ENCODE measurements around the gene TULP4. TPM values are rescaled to one million over a fixed set of nuclear protein-coding genes. Genes with fewer than 3 reads are reported as not detected.
A peak's percentile ranks its signal among the peaks of the same experiment; 100 is the strongest.

Gene TULP4
- total RNA-seq, 1 experiment from 2014 or later: 64.6 TPM

GRCh38 chr6:158376631-158377081 is 64.4 kb downstream of the TULP4 start:
- DNase-seq: no peak
- no peak overlapping the region for H2AK5ac ChIP-seq (ENCODE audit: insufficient read length, low read length)

More at GRCh38 chr6:158376631-158377081, 64.4 kb downstream of the TULP4 start:
- no peak overlapping the region for H3K9ac ChIP-seq (ENCODE audit: extremely low read depth, insufficient read length, low read length)
- no peak overlapping the region for H4K8ac ChIP-seq (replicated peaks; ENCODE audit: insufficient read length, low read depth, low read length)
- Mint-ChIP-seq H3K27ac (peak overlapping the region in 1 of 3 experiments; percentile 65; a peak in 2 of 7 replicates), H3K27me3 (ENCODE audit: low read depth) (no peaks in the 10 kb centered on the region), H3K4me1 (peaks cover 16 to 26% of the 10 kb centered on the region in 2 experiments), H3K4me3 (no peak overlapping the region), H3K36me3 (ENCODE audit: insufficient read depth in 1 of 3, low read depth in 3 of 3) (no peaks in the 10 kb centered on the region), H3K9me3 (no peaks in the 10 kb centered on the region)
- no peaks in the 10 kb centered on the region for H3K4me1 ChIP-seq (ENCODE audit: insufficient read depth, low read length)
- H2BK120ac ChIP-seq (ENCODE audit: low read depth, low read length, poor library complexity, severe bottlenecking): no peak overlapping the region
- no peak overlapping the region for H4K5ac ChIP-seq (ENCODE audit: insufficient read length, low read depth, low read length)
- H3K18ac ChIP-seq (ENCODE audit: insufficient read length, low read depth, low read length): no peak overlapping the region
- no peak overlapping the region for H4K91ac ChIP-seq (ENCODE audit: insufficient read length, low read depth, low read length)
- no peak overlapping the region for H3K4ac ChIP-seq (ENCODE audit: low read depth, low read length)
- no peak overlapping the region for H3K4me2 ChIP-seq (ENCODE audit: insufficient read depth, insufficient read length, low read length)
- no peak overlapping the region for H3K56ac ChIP-seq (ENCODE audit: insufficient read length, low read depth, low read length)
- H3K23ac ChIP-seq (ENCODE audit: insufficient read length, low read depth, low read length): no peak overlapping the region
- no peak overlapping the region for H2AFZ ChIP-seq (ENCODE audit: low read length)
- no CpG with 5 or more reads among the region's 3 CpGs for WGBS (ENCODE audit: extremely low coverage, insufficient read length, low lambda C conversion rate)
- no peak overlapping the region for H2BK20ac ChIP-seq (ENCODE audit: low read depth, low read length, poor library complexity, severe bottlenecking)
- no peaks in the 10 kb centered on the region for H3K9me3 ChIP-seq (ENCODE audit: control insufficient read depth, low read depth, low read length)
- H3K23me2 ChIP-seq (ENCODE audit: insufficient read length, low read depth, low read length, poor library complexity, severe bottlenecking): no peaks in the 10 kb centered on the region
- H3K27ac ChIP-seq (ENCODE audit: insufficient read length, low read depth, low read length): no peak overlapping the region
- TF ChIP-seq, protein P1, sequence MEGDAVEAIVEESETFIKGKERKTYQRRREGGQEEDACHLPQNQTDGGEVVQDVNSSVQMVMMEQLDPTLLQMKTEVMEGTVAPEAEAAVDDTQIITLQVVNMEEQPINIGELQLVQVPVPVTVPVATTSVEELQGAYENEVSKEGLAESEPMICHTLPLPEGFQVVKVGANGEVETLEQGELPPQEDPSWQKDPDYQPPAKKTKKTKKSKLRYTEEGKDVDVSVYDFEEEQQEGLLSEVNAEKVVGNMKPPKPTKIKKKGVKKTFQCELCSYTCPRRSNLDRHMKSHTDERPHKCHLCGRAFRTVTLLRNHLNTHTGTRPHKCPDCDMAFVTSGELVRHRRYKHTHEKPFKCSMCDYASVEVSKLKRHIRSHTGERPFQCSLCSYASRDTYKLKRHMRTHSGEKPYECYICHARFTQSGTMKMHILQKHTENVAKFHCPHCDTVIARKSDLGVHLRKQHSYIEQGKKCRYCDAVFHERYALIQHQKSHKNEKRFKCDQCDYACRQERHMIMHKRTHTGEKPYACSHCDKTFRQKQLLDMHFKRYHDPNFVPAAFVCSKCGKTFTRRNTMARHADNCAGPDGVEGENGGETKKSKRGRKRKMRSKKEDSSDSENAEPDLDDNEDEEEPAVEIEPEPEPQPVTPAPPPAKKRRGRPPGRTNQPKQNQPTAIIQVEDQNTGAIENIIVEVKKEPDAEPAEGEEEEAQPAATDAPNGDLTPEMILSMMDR (conservative IDR thresholded peaks at IDR 0.05): no peak
- H4K20me1 ChIP-seq (ENCODE audit: control insufficient read depth, insufficient read depth, insufficient read length): no peaks in the 10 kb centered on the region
- no peaks in the 10 kb centered on the region for H3K27me3 ChIP-seq (ENCODE audit: insufficient read depth, low read length)
- no peak overlapping the region for H2BK12ac ChIP-seq (ENCODE audit: insufficient read length, low read depth, low read length)
- no peak overlapping the region for H2BK5ac ChIP-seq (ENCODE audit: insufficient read length, low read length)
- H2BK15ac ChIP-seq (ENCODE audit: low read depth, low read length): no peak overlapping the region
- H3T11ph ChIP-seq (ENCODE audit: low read length): no peak overlapping the region
- H3K14ac ChIP-seq (ENCODE audit: insufficient read depth, low read length): no peak overlapping the region
- H3K79me1 ChIP-seq (ENCODE audit: insufficient read depth, low read depth, low read length, poor library complexity, severe bottlenecking): no peaks in the 10 kb centered on the region
- no peaks in the 10 kb centered on the region for H3K79me2 ChIP-seq (ENCODE audit: insufficient read depth, low read length)

All from H9 (cell line).